ENCODE measurements around the gene ANKRD55. TPM values are rescaled to one million over a fixed set of nuclear protein-coding genes. Genes with fewer than 3 reads are reported as not detected.

The ANKRD55 gene
- total and polyA plus RNA-seq, 9 of the 15 experiments (the other 6 are each of a cell fraction or from before 2014, with no cell fraction given): 3.4 to 10.6 (median 6.5) TPM

- no peak for TF ChIP-seq ARID3A (IDR thresholded peaks at IDR 0.05; ENCODE audit: borderline replicate concordance, low read depth, low read length)
- TF ChIP-seq NFIC (IDR thresholded peaks at IDR 0.05): no peak
- no peak for TF ChIP-seq LARP7 (IDR thresholded peaks at IDR 0.05)
- no peak for TF ChIP-seq FOXK2 (conservative IDR thresholded peaks at IDR 0.05 in 1 of 2, IDR thresholded peaks at IDR 0.05 in 1 of 2; ENCODE audit: low read depth in 2 of 2)
- peak; percentile 42; the same call in 1 of the 2 replicates for TF ChIP-seq JUND (IDR thresholded peaks at IDR 0.05; ENCODE audit: borderline replicate concordance, low read depth, low read length)
- TF ChIP-seq JUND (tag; IDR thresholded peaks at IDR 0.05; ENCODE audit: borderline replicate concordance, low read depth, low read length): peak; percentile 59; the same call in 1 of the 3 replicates
- no peak for TF ChIP-seq THAP7 (CRISPR knock-in tag; IDR thresholded peaks at IDR 0.05)
Observed at GRCh38 chr5:56088967-56089829, 143.9 kb downstream of the ANKRD55 start (continued).

All from K562 (cell line).